CD4-positive, alpha-beta T cell treated with Interleukin-15 for 4 hours (primary cell): ENCODE results near the gene AP5S1.
"Not testable (repeated sequence)": the region's sequence is repeated elsewhere in the genome, so short reads cannot be mapped to it uniquely, and the experiment has no call there.

Source experiments
- DNase-seq: peaks from one replicate; pipeline ENCODE4 v3.0.0-alpha.2; 2020; ENCODE audit warnings: low spot score

Gene AP5S1

GRCh38 chr20:3794168-3794567, 26.2 kb upstream of the AP5S1 start:
- not testable (repeated sequence) for DNase-seq

- DNase-seq = no peak
Observed at GRCh38 chr20:3794701-3795420, 25.5 kb upstream of the AP5S1 start.

- peak; percentile 88 for DNase-seq
Observed at GRCh38 chr20:3795511-3796468, 24.6 kb upstream of the AP5S1 start, which contains the start of gene CDC25B. TSS of gene CDC25B (plus strand) at chr20:3796310. CDS start at chr20:3796532, 222 bp downstream.

GRCh38 chr20:3796477-3797225, 23.7 kb upstream of the AP5S1 start:
- DNase-seq = no peak

- DNase-seq = no peak
Observed at GRCh38 chr20:3797226-3797545, 23.2 kb upstream of the AP5S1 start.

- DNase-seq = peak; percentile 64
Observed at GRCh38 chr20:3797592-3798372, 22.6 kb upstream of the AP5S1 start.

GRCh38 chr20:3798373-3798768, 22.0 kb upstream of the AP5S1 start:
- no peak for DNase-seq

GRCh38 chr20:3798908-3799248, 21.5 kb upstream of the AP5S1 start:
- DNase-seq = no peak

GRCh38 chr20:3800256-3800877, 20.0 kb upstream of the AP5S1 start:
- DNase-seq = no peak

- DNase-seq = no peak
Observed at GRCh38 chr20:3800878-3801260, 19.5 kb upstream of the AP5S1 start.

- DNase-seq = no peak
Observed at GRCh38 chr20:3801299-3801698, 19.0 kb upstream of the AP5S1 start.

GRCh38 chr20:3801846-3802245, 18.5 kb upstream of the AP5S1 start:
- DNase-seq = no peak

GRCh38 chr20:3802524-3803239, 17.7 kb upstream of the AP5S1 start:
- DNase-seq = no peak

GRCh38 chr20:3803289-3803688, 17.1 kb upstream of the AP5S1 start:
- no peak for DNase-seq

- DNase-seq = no peak
Observed at GRCh38 chr20:3803854-3804253, 16.5 kb upstream of the AP5S1 start.

GRCh38 chr20:3804254-3804751, 16.0 kb upstream of the AP5S1 start:
- no peak for DNase-seq

GRCh38 chr20:3804781-3805180, 15.6 kb upstream of the AP5S1 start:
- no peak for DNase-seq

GRCh38 chr20:3808544-3808943, 11.8 kb upstream of the AP5S1 start:
- DNase-seq = no peak

- DNase-seq = peak; percentile 95
Observed at GRCh38 chr20:3811467-3812258, 8.7 kb upstream of the AP5S1 start.

GRCh38 chr20:3812259-3812681, 8.1 kb upstream of the AP5S1 start:
- DNase-seq = no peak
